Cortex of kidney (tissue), 1 donor: ENCODE results near the gene RGMB.

Experiments used
- DNase-seq: peaks from one replicate; lab custom pipeline; 2025; lab: John Stamatoyannopoulos, UW

The RGMB gene

DNA sequence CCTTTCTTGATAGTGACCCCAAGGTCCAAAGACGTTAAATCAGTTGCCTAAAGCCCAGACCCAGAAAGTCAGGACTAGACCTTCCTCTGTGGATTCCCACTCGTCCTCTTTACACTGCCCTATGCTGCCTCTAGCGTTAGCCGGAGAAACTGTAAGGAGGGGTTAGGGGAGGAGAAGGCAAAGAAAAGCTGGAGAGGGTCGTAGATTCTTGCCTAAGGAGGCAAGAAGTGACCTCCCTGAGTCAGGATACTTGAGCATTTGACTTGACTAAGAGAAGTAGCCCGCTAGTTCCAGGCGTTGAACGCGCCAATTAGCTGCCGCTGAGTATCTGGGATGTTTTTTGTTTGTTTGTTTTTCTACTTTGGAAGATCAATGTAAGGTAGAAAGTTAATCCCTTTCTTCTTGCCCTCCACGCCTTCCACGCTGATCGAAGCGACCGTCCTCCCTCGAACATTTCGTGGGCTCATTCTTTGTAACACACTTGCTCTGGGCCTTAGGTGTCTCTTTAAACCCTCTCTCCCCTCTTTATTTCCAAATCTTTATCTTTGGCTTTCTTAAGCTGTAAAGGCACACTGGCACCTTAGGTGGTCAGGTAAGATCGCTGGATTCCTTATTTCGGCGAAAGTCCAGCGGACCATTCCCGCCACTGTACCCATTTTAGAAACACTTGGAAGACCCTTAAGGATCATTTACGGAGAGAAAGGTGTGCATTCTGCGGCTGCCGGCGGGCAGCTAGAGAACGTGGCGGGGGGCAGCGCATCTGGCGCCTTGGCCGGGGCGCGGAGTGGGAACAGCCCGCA, 5.1 kb upstream of the RGMB start:
- DNase-seq, result no peak

DNA sequence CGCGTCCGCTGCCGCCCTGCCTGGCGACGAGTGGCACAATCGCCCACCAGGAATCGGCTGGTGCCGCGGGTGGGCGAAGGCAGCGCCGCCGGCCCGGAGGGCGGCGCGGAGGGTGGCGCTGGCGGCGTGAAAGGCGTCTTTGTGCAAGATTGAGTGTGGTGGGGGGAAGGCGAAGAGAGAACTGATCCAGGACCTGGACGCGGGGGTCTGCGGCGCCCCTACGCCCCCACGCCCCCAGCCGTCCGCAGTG, 4.6 kb upstream of the RGMB start:
- no peak for DNase-seq

DNA sequence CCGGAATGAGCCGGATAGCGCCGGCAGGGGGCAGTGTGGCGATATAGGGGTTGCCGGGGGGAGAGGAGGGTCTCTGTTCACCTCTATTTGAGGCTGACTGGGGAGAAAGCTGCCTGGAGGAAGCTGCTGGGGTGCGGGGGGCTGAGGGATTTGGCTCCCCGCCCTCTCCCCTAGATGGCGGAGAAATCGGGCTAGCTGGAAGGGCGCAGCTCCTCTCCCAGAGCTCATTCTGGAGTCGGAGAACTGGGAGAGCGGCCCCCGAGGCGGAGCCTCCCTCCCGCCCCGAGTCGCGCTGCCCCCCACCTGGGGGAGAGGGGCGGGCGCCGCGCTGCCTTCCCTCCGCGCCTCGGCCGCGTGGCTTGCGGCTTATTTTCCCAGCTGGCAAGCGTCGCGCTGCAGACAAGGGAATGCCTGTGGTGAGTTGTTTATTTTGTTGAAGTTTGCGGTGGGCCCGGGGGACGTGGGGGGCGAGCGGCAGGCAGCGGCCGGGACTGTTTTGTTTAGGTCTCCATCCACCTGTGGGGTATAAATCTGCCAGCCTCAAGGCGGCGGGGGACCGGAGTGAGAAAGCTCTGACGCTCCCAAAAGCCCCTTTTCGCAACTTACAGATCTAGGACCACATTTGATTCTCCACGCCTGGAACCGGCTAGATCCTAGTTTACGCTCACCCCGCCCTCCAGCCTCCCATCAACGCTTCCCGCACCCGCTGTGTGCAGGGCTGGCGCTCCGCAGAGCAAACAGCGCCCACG, 4.1 kb upstream of the RGMB start:
- no peak for DNase-seq

DNA sequence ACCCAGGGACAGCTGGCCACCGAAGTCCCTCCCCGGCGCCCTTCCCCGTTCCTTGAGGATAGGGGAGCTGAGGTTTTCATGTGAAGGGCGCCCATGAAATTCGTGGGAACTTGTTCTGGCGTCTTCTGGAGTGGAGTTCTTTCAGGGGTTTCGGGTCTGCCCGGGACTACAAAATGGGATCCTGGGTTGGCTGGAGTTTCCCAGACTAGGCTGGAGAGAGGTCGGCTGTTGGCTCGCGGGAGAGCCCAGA, 3.6 kb upstream of the RGMB start:
- DNase-seq, result no peak

DNA sequence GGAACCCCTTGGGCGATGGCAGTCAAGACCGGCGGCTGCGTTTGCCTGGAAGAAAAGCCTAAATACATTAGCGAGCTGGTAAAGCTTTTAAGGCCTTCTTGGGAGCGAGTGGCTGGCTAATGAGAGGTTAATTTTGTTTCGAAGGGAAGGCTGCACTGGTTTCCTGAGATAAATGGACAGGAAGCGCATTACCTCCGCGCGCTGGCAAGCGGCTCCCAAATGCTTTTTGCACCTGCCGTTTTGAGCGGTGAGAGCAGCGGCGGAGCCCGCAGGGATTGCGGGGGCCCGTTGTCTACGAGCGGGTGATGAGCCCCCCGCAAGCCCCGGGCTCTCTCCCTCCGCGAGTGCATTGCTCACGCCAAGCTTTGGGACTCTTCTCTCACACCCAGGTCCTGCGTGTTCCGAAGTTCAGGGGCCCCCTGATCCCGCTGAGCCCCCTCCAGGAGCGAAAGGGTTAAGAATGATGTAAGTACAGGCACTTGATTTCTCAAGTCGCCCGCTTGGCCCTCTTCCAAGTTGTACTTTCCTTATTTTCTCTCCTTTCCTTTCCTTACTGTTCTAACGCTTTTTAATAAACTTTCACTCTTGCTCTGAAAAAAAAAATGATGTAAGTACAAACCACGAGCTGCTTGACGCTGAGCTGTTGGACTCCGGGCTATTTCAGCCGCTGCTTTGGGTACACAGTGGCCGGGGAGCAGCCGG, 3.1 kb upstream of the RGMB start:
- no peak for DNase-seq

DNA sequence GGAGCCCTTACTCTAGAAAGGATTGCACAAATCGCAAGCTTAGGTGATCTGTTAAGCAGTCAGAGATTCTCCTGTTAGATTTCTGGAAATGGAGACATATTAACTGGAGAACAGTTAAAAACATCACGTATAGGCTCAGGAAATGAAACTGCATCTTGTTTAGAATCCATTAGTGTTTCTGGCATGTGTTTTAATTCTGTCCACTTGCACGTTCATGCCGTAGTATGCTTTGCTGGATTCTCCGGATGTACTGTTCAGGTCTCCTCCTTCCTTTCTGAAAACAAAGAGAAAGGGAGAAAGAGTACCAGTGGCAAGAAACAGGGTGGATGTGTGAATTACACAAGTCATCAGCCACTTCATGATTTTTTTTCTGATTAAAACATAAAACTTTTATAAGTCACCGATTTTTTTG, 2.5 kb upstream of the RGMB start:
- no peak for DNase-seq

DNA sequence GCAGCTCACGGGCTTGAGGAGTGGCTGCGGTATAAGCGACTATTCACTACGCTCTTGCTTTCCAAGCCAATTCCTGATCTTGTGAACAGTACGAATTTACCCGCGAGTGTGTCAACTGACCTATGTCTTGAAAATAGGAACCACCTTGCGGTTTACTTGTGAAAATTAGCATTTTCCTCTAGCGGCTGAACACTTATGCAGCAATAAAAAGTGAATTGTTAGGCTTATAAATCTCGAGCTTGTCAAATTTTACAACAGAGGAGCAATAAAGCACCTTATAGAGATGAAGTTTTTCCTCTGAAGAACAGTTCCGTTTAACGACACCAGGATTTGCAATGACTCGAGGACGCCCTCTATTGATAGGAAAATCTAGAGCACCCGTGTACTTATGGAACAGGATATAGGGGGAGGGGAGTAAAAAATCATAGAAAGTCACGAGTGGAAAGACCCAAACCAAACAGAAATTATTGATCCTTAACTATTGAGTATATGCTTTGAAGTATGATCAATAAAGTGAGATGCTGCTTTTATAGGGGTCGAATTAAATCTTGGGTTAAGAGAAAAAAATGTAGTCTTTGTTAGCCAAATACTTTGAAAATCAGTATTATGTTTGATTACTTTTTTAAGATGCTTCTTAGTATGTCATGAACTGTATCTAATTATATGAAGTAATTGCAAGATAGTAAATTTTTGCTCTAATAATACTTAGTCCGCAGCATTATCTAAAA, 1.9 kb upstream of the RGMB start:
- no peak for DNase-seq

DNA sequence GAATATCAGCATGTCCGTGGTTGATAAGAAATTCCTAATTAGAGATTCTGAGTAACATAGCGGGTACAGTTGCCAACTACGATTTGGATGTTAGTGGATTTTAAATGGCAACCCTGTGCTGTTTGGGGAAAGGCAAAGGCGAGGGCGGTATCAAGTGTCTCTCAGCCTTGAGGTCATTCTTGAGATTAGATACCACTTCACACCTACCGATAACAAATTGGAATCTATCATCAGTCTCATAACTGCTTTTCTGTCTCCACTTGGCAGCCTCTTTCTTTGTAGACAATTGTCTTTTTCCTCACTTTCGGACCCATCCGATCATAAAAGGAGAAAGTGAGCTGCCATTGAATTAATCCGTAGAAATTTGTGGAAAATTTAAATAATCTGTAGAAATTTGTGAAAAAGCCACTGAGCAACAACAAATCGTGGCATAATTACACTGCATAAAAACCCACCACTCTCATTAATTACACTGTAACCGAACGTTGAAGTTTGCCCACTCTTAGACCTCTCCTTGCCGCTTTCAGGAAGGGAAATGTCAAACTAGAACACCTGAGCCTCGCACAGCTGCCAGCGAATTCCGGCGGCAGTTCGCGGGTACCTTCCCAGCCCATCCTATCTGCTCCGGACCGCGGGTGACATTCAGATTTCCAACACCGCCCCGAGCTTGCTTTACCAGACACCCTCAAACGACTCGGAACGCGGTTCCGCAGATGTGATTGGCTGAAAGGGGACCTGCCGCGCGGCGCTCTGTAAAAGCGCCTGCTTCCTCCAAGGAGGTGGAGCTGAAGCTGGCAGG, 849 bp upstream of the RGMB start:
- DNase-seq, result no peak

DNA sequence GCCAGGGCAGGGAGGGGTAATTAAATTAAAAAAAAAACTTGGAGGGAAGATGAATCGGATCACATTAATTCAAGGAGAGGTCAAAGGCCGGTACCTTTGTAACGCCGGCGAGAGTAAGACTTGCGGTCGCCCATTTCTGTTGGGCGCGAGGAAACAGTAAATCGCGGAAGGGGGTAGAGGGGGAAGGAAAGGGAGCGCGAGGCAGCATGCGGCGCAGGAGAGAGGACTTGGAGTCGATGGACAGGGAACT, 324 bp upstream of the RGMB start:
- DNase-seq, result no peak

DNA sequence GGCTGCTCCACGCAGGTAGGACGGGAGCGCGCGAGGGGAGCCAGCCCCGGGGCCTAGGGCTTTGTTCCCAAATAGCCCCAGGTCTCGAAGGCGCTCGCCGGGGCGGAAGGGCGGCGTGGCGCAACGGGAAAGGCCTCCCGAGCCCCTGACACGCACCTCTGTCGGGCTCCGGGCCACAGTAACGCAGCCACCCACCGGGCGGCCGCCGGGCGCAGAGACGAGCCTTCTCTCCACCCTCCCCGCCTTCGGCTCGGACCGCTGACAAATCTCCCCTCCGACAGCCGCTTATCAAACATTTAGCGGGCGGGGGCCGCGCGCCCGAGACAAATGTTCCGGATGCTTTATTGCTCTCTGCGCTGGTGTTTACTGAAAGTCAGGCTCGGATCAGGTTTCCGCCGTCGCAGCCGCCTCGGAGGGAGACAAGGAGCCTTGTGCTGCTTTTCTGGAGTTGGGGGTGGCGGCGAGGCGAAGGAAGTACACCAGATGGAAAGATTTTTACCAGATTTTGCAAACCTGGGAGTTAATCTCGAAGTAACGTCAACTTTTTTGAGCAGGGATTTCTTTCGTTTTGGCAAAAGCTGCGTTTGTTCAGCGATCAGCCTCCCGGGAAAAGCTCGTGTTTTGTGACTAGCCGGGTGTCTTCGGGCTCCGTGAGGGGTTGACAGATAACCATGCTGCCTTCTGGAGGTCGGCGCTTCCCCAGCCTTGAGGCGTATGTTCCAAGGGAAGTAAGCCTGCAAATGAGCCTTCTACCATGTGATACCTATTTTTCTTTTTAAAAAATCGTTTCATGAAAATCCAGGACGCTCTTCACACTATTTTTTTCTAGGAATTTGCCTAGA, 950 bp downstream of the RGMB start:
- DNase-seq, result no peak

DNA sequence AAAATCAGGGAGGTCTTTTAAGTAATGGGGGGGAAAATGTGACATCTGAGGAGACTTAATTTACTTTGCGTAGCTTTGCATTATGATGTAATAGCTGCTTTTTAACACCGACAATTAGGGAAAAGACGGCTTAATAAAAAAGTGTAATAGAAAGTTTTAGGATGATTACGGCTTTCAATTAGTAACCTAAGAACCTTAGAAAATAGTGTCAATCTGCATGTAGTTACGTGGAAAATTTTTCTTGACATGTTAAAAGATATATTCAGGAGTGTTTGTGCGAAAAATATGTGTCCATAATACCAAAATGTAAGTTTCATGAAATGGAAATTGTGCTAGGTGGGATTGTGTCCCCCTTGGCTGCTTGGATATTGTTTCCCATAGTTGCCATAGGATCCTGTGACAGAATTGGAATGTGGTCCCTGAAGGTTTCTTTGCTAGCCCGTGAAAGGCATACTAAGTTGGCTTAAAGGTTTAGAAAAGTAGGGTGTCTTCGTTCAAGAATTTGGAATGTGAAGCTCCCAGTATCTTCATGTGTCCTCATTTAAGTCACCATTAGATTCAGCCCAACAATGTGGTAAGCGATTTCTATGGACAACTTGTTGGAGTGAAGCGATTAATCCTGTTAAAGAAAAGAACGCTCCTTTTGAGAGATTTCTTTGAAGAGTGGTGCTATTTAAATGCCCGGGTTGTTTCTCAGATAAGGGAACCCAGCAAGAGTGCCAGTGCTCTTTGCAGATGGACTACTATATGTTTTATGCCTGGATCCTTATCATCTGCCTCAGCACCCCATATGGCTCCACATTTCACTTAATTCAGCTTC, 2.0 kb downstream of the RGMB start:
- DNase-seq, result no peak

DNA sequence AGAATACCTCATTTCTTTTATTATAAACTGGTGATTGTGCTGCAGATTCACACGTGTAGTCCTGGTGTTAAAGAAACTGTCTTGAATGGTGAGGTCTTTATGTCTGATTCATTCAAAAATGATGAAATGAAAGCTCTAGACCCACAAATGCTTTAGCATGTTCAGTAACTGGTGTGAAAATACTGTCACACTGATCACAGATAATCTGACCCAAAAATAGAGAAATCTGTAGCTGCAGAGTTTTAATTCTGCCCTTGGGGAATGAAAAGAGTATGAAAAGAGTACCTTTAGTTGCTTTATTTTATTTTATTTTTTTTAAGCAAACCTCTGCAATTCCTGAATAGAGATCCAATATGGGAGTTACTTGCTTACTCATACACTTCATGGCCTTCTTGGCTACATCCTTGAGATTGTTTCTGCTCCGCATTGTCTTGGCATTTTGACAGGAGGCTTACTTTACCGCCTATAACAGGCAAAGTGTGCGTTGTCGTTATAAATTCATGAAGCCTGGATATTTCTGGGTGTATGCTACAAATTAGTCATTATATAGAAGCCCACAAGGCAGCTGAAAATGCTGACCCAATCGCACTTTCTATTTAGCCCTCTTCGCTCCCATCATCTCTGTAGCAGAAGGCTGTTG, 2.7 kb downstream of the RGMB start:
- no peak for DNase-seq

DNA sequence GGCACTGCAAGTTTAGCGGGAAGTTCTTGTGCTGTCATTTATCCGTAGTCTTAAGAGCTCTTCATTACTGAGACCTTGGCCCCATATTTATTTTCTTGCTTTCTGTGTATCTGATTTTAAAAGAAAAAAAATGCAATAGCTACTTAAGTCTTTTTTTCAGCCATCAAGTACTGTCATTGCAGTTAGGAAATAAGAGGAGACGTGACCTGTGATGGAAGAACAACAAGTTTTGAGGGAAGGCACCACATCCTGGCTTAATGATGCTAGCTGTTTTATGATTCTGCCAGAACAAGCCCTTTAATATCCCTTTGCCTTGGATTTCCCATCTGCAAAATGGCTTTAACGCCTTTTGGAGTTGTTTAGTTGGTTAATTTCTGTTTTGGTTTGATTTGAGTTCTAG, 3.8 kb downstream of the RGMB start:
- DNase-seq, result no peak

DNA sequence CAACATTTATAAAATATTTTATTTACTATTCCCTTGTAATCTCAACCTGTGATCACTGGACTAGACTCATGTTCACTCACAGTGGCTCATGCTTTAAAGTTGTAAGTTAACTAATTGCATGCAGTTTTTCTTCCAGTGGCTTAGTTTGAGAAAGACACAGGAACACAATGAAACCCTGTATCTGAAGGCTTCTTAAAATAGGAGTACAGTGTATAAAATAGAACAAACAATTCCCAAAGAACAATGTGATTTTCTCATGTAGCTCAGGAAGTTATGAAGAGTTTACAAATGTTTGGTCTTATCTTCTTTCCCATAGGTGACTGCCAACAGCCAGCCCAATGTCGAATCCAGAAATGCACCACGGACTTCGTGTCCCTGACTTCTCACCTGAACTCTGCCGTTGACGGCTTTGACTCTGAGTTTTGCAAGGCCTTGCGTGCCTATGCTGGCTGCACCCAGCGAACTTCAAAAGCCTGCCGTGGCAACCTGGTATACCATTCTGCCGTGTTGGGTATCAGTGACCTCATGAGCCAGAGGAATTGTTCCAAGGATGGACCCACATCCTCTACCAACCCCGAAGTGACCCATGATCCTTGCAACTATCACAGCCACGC, 5.9 kb downstream of the RGMB start:
- no peak for DNase-seq

DNA sequence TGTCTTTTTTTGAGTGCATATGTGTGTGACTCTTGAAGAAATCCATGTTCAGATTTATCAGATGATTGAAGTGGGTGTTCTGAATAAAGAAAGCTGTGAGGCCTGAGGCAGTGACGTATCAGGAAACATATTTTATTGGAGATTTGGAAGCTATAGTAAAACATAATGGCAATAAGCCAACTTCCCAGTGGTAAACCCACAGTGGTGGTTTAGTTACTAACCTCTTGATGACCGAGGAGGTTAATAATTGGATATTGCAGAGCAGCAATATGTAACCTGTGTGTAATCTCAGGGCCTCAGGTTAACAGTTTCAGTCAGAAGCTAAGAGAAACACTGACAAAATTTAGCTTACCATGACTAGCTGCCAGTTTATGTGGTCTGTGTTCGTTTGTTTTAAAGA, 6.9 kb downstream of the RGMB start:
- no peak for DNase-seq

DNA sequence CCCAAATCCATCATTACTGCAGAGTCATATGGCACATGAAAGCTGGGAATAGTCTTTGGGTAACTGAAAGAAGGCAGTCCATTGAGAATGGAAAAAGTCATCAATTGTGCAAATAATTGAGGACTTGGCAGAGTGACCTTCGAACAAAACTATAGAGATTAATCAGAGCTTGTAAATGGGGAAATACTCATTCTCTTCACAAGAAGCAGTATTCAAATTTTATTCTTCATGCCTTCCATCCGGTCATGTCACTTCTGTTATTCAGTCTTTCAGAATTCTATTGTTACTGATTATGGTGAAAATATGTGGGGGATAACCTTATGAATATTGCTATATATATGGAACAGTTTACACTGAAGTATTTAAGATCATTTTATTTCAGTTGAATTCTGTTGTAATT, 8.1 kb downstream of the RGMB start:
- no peak for DNase-seq

DNA sequence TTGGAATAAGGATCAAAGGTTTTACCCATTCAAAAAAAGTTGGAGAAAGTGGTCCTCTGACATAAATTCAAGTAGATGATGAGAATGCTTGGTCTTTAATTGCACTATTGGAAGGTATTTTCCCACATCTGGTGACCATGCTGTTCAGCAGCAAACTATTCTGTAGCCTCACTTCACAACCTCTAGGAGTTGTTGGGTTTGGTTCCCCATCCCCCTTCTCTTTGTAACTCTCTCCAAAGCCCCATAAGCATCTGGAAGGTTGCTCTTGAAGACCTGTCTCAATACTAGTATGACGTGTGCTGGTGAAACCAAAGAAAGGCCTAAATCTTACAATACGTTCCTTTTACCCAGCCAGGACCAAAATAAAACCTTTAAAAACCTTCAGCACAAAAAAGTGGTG, 8.5 kb downstream of the RGMB start:
- DNase-seq, result no peak

DNA sequence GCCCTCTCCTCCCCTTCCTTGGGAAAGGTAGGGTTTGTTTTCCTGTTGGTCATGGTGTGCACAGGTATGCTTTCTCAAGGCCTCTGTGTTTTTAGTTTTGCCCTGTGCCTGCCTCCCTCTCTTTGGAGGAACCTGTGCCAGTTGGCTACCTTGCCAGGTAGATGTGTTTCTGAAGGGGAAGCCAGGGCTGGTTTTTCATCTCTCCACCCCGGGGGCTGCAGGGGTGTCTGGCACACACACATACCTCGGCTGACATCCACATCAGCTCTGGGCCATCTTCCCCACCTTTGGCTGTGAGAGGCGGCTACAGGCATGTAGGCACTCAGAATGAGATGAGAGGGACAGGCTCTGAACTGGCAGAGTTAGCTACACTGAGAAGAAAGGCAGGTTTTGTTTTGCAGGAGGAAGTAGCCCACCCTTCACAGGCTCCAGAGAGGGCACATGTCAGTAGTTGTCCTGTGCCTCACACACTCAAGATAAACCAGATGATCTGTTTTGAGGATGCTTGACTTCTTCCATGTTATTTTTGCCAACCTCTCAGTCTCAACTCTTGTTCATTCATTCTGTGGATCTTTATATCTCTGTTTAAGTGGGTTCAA, 9.7 kb downstream of the RGMB start:
- no peak for DNase-seq

DNA sequence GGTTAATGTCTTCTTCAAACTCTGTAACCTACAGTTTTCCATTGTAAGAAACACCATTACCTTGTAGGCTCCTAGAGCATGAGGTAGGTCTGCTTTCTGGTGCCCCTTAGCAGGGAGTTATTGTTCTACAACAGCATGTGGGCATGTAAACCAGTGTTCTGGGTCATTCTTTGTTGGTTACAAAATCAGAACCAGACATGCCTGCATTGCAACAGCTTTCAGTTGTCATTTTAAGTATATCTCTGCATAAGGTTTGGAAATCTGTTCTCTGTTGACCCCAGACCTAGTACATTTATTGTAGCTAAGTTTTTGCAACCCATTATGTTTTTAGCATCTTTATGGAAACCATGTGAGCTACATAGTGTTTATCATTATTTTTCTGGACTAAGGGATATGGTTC, 10.9 kb downstream of the RGMB start:
- no peak for DNase-seq
